Measurements from ENCODE around the gene BRIP1. TPM values are rescaled to one million over a fixed set of nuclear protein-coding genes. Genes with fewer than 3 reads are reported as not detected.

The BRIP1 gene
- total RNA-seq, 3 donors from 2014 or later (not counting 1 experiment from before 2014, with no cell fraction given), result 2.7 to 3.7 (median 2.9) TPM

DNA sequence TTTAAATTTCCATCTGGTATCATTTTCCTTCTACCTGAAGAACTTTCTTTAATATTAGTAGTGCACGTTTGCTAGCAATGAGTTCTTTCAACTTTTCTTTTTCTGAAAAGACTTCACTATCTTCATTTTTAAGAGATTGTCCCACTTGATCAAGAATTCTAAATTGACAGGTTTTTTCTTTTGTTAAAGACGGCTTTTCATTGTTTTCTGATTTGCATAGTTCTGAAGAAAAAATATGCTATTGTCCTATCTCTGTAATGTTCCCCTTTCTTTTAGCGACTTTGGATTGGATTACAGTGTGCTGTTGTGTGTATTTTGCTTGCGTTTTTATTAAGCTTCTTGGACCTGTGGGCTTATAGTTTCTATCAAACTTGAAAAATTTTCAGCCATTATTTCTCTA is 146.0 kb downstream of the BRIP1 start:
- no peak overlapping the region for H3K27ac ChIP-seq (ENCODE audit: low read length)
- Mint-ChIP-seq H3K4me3 (no peak overlapping the region), H3K9me3 (peaks cover 0 to 3% of the 10 kb centered on the region in 2 donors), H3K4me1 (no peaks in the 10 kb centered on the region), H3K27me3 (ENCODE audit: low read depth in 2 of 2) (no peaks in the 10 kb centered on the region), H3K27ac (no peak overlapping the region), H3K36me3 (peaks cover 12% of the 10 kb centered on the region)
- no peak for DNase-seq
- no peaks in the 10 kb centered on the region for H3K4me1 ChIP-seq (ENCODE audit: control insufficient read depth, insufficient read depth, low read length)
- H3K27me3 ChIP-seq (ENCODE audit: control insufficient read depth, insufficient read depth, low read length), result no peaks in the 10 kb centered on the region
- TF ChIP-seq, protein P1, sequence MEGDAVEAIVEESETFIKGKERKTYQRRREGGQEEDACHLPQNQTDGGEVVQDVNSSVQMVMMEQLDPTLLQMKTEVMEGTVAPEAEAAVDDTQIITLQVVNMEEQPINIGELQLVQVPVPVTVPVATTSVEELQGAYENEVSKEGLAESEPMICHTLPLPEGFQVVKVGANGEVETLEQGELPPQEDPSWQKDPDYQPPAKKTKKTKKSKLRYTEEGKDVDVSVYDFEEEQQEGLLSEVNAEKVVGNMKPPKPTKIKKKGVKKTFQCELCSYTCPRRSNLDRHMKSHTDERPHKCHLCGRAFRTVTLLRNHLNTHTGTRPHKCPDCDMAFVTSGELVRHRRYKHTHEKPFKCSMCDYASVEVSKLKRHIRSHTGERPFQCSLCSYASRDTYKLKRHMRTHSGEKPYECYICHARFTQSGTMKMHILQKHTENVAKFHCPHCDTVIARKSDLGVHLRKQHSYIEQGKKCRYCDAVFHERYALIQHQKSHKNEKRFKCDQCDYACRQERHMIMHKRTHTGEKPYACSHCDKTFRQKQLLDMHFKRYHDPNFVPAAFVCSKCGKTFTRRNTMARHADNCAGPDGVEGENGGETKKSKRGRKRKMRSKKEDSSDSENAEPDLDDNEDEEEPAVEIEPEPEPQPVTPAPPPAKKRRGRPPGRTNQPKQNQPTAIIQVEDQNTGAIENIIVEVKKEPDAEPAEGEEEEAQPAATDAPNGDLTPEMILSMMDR (IDR thresholded peaks at IDR 0.05), result no peak
- H3K4me3 ChIP-seq (ENCODE audit: low read length), result no peak overlapping the region
- no peaks in the 10 kb centered on the region for H3K36me3 ChIP-seq (ENCODE audit: control insufficient read depth, insufficient read depth, low read length)
- no peak for ATAC-seq
- 92% methylated on average over 2 of the region's 4 CpGs for WGBS (ENCODE audit: insufficient coverage)
- intact Hi-C loops (cut with micrococcal nuclease), result no loop called here
- no peaks in the 10 kb centered on the region for H3K9me3 ChIP-seq (ENCODE audit: control insufficient read depth, insufficient read depth, low read length)

DNA sequence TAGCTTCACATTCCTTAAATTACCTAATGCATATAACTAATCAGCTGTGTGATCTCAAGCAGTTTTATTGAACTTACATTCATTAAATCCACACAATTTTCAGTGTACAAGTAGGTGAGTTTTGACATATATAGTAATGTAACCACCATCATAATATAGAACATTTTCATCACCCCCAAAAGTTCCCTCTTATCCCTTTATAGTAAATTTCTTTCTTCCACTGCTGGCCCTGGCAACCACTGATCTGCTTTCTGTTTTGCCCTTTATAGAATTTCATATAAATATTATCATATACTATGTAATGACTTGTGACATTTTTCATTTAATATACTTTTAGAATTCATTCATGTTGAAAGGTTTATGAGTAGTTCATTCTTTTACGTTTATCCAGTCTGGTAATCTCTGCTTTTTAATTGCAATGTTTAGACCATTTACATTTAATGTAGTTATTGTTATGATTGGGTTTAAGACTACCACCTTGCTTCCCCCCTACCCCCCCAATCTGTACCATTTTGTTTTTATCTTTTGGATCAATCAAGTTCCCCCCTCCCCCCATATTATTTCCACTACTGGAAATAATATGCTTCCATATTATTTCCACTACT is 147.0 kb downstream of the BRIP1 start:
- Histone ChIP-seq H3K4me1 (ENCODE audit: control insufficient read depth, insufficient read depth, low read length) (no peaks in the 10 kb centered on the region), H3K27ac (ENCODE audit: low read length) (no peak overlapping the region), H3K27me3 (ENCODE audit: control insufficient read depth, insufficient read depth, low read length) (no peaks in the 10 kb centered on the region), H3K36me3 (ENCODE audit: control insufficient read depth, insufficient read depth, low read length) (no peaks in the 10 kb centered on the region), H3K9me3 (ENCODE audit: control insufficient read depth, insufficient read depth, low read length) (no peaks in the 10 kb centered on the region), H3K4me3 (ENCODE audit: low read length) (no peak overlapping the region)
- H3K4me3 Mint-ChIP-seq, result no peak overlapping the region
- H3K27ac Mint-ChIP-seq, result no peak overlapping the region
- intact Hi-C loops (cut with micrococcal nuclease), result no loop called here
- no CpG with 5 or more reads among the region's 1 CpG for WGBS (ENCODE audit: insufficient coverage)
- ATAC-seq (no peak), DNase-seq (no peak)
- no peaks in the 10 kb centered on the region for H3K4me1 Mint-ChIP-seq
- no peaks in the 10 kb centered on the region for H3K27me3 Mint-ChIP-seq (ENCODE audit: low read depth in 2 of 2)
- peaks cover 12% of the 10 kb centered on the region for H3K36me3 Mint-ChIP-seq
- peaks cover 0 to 3% of the 10 kb centered on the region in 2 donors for H3K9me3 Mint-ChIP-seq
- TF ChIP-seq, protein P1 (IDR thresholded peaks at IDR 0.05), result no peak

DNA sequence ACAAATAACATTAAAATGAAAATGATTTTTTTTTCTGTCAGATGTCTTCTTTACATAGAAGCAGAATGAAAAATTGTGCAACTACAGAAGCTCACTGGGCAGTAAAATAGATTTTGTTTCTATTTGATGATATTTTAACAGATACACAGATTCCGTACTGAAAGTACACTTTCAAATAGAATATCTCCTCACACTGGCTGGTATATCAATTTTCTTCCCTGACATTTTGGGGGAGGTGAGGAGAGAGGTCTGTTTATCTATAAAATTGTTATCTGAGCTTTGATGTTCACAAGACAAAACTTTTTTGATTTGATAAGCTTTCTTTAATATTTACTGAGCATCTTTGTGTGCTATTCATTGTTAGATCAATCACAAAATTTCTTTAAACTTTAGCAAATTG is 148.0 kb downstream of the BRIP1 start:
- intact Hi-C loops (cut with micrococcal nuclease), result no loop called here
- H3K27ac Mint-ChIP-seq, result no peak overlapping the region

More for the DNA sequence above, 148.0 kb downstream of the BRIP1 start:
- WGBS (ENCODE audit: insufficient coverage), result no CpG with 5 or more reads among the region's 1 CpG
- Histone ChIP-seq H3K4me3 (ENCODE audit: low read length) (no peak overlapping the region), H3K27ac (ENCODE audit: low read length) (no peak overlapping the region), H3K36me3 (ENCODE audit: control insufficient read depth, insufficient read depth, low read length) (no peaks in the 10 kb centered on the region), H3K4me1 (ENCODE audit: control insufficient read depth, insufficient read depth, low read length) (no peaks in the 10 kb centered on the region), H3K27me3 (ENCODE audit: control insufficient read depth, insufficient read depth, low read length) (no peaks in the 10 kb centered on the region), H3K9me3 (ENCODE audit: control insufficient read depth, insufficient read depth, low read length) (no peaks in the 10 kb centered on the region)
- DNase-seq, result no peak
- Mint-ChIP-seq H3K27me3 (ENCODE audit: low read depth in 2 of 2) (no peaks in the 10 kb centered on the region), H3K36me3 (peaks cover 12% of the 10 kb centered on the region), H3K4me3 (no peak overlapping the region), H3K9me3 (peaks cover 0 to 3% of the 10 kb centered on the region in 2 donors), H3K4me1 (no peaks in the 10 kb centered on the region)
- TF ChIP-seq, protein P1 (IDR thresholded peaks at IDR 0.05), result no peak
- no peak for ATAC-seq
